ENCODE measurements around the gene SFMBT2. TPM values are rescaled to one million over a fixed set of nuclear protein-coding genes. Genes with fewer than 3 reads are reported as not detected.

Gene SFMBT2
- total RNA-seq, 1 donor from 2014 or later = 11.0 TPM

DNA sequence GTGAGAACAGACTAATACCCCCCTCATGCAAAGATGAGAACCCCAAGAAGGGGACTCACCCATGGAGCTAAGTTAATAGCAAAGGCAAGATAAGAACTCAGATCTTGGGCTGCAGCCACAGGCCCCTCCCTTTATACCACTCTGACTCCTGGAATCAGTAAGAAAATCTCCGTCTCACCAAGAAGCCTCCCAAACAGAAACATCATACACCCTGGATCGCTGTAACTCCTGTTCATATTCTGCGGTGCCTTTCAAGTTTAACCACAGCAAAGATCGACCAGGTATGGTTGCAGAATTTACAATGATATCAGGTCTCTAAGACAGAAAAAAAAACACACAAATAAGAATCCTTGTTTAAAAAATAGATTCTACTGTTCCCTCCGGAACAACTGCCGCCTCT lies 47.1 kb downstream of the SFMBT2 start:
- TF ChIP-seq, protein P1, sequence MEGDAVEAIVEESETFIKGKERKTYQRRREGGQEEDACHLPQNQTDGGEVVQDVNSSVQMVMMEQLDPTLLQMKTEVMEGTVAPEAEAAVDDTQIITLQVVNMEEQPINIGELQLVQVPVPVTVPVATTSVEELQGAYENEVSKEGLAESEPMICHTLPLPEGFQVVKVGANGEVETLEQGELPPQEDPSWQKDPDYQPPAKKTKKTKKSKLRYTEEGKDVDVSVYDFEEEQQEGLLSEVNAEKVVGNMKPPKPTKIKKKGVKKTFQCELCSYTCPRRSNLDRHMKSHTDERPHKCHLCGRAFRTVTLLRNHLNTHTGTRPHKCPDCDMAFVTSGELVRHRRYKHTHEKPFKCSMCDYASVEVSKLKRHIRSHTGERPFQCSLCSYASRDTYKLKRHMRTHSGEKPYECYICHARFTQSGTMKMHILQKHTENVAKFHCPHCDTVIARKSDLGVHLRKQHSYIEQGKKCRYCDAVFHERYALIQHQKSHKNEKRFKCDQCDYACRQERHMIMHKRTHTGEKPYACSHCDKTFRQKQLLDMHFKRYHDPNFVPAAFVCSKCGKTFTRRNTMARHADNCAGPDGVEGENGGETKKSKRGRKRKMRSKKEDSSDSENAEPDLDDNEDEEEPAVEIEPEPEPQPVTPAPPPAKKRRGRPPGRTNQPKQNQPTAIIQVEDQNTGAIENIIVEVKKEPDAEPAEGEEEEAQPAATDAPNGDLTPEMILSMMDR (IDR thresholded peaks at IDR 0.05; ENCODE audit: borderline replicate concordance) = no peak
- no peak overlapping the region for H3K27ac ChIP-seq (replicated peaks)
- H3K9me3 ChIP-seq (replicated peaks) = peaks cover 5% of the 10 kb centered on the region
- peaks cover 78% of the 10 kb centered on the region for H3K36me3 ChIP-seq
- peaks cover 25% of the 10 kb centered on the region for H3K4me1 ChIP-seq
- intact Hi-C loops (cut with micrococcal nuclease) = no loop called here
- no peaks in the 10 kb centered on the region for H3K27me3 ChIP-seq (ENCODE audit: low read depth)
- DNase-seq = no peak
- H3K4me3 ChIP-seq = no peak overlapping the region

DNA sequence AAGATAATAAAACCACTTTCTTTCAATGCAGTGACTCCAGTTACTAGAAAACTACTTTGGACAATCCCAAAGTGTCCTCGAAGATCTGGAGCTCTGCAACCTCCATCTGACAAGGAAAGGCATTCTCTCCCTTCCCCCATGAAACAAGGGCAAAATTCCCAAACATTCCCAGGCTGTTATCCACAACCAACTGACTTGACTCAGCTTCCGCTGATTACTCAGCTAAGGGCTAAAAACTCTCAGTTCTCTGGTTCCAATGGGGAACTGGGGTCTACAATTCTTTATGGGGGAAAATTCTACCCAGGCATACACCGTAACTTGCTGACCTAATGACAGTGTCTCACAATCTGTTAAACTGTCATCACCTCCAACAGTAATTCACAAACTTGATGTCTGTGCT lies 48.4 kb downstream of the SFMBT2 start:
- no peak overlapping the region for H3K27ac ChIP-seq (replicated peaks)
- H3K4me3 ChIP-seq = no peak overlapping the region
- intact Hi-C loops (cut with micrococcal nuclease) = no loop called here
- peaks cover 67% of the 10 kb centered on the region for H3K36me3 ChIP-seq
- H3K9me3 ChIP-seq (replicated peaks) = peaks cover 5% of the 10 kb centered on the region
- no peak for DNase-seq
- TF ChIP-seq, protein P1 (IDR thresholded peaks at IDR 0.05; ENCODE audit: borderline replicate concordance) = no peak
- H3K27me3 ChIP-seq (ENCODE audit: low read depth) = no peaks in the 10 kb centered on the region
- peaks cover 25% of the 10 kb centered on the region for H3K4me1 ChIP-seq

DNA sequence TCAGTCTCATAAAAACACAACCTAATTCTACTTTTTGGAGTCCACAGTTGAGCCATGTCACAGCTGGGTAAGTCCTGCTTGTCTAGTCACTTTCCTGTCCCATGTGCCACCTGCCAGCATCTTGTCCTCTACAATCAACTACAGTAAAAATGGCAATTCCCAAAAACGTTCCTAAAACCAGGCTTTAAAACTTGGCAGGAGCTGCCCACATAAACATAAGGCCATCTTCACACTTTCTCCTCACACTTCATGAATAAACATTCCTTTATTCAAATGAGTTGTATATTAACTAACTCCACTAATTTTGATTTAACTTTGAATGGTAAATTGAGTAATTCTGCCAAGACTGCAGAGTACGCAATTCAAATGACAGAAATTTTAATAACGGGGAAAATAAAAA lies 49.5 kb downstream of the SFMBT2 start:
- H3K9me3 ChIP-seq (replicated peaks) = peaks cover 5% of the 10 kb centered on the region
- TF ChIP-seq, protein P1 (IDR thresholded peaks at IDR 0.05; ENCODE audit: borderline replicate concordance) = no peak
- no peak overlapping the region for H3K4me3 ChIP-seq
- H3K4me1 ChIP-seq = peaks cover 30% of the 10 kb centered on the region
- intact Hi-C loops (cut with micrococcal nuclease) = no loop called here
- H3K36me3 ChIP-seq = peaks cover 55% of the 10 kb centered on the region
- H3K27me3 ChIP-seq (ENCODE audit: low read depth) = no peaks in the 10 kb centered on the region
- H3K27ac ChIP-seq (replicated peaks) = no peak overlapping the region
- no peak for DNase-seq

DNA sequence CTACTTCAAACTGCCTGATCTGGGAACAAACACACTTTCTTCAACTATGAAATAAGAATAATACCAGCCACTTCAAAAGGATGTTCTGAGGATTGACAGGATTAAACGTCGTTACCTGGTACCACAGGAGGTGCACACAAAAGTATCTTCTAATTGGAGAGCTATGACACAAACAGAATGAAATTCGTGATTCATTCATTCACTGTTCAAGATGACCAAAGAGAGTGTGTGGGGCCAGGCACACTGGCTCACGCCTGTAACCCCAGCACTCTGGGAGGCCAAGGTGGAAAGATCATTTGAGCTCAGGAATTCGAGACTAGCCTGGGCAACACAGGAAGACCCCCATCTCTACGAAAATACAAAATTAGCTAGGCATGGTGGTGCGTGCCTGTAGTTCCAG lies 50.9 kb downstream of the SFMBT2 start:
- no peaks in the 10 kb centered on the region for H3K27me3 ChIP-seq (ENCODE audit: low read depth)
- H3K4me1 ChIP-seq = peaks cover 28% of the 10 kb centered on the region
- intact Hi-C loops (cut with micrococcal nuclease) = no loop called here
- peaks cover 5% of the 10 kb centered on the region for H3K9me3 ChIP-seq (replicated peaks)
- H3K27ac ChIP-seq (replicated peaks) = no peak overlapping the region
- no peak for DNase-seq
- peaks cover 43% of the 10 kb centered on the region for H3K36me3 ChIP-seq
- no peak overlapping the region for H3K4me3 ChIP-seq
- TF ChIP-seq, protein P1 (IDR thresholded peaks at IDR 0.05; ENCODE audit: borderline replicate concordance) = no peak

DNA sequence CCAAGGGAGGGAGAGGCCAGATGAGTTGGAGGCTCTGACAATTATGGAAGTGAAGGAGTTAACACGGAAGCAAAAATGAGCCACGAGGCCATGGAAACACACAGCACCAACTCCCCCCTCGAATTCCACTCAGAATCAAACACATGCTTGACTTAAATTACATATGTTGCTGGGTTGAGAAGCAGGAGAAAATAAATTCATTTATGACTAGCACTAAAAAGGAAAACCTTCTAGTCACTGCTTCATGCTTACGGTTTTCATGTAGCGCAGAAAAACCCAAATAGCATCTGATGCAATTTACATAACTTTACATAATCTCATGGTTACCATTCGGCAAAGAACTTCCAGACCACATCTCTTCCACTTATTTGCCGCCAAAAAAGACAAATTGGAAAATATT lies 51.5 kb downstream of the SFMBT2 start:
- Histone ChIP-seq H3K27me3 (ENCODE audit: low read depth) (no peaks in the 10 kb centered on the region), H3K36me3 (peaks cover 37% of the 10 kb centered on the region), H3K9me3 (replicated peaks) (peaks cover 5% of the 10 kb centered on the region), H3K4me1 (peaks cover 29% of the 10 kb centered on the region), H3K27ac (replicated peaks) (no peak overlapping the region), H3K4me3 (no peak overlapping the region)
- no peak for DNase-seq
- TF ChIP-seq, protein P1 (IDR thresholded peaks at IDR 0.05; ENCODE audit: borderline replicate concordance) = no peak
- intact Hi-C loops (cut with micrococcal nuclease) = no loop called here

DNA sequence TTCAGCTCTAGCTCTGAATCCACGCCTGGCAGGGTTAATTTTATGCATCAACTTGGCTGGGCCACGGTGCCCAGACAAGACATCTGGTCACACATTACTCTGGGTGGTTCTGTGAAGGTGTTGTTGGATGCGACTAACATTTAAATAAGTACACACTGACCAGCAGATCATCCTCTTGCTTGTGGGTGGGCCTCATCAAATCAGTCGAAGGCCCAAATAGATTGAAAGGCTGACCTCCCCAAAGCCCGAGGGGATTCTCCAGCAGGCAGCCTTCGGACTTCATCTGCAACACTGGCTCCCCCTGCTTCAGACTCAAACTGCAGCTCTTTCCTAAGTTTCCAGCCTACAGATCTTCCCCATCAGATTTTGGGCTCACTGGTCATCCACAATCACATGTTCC lies 53.6 kb downstream of the SFMBT2 start:
- Histone ChIP-seq H3K4me1 (peaks cover 22% of the 10 kb centered on the region), H3K9me3 (replicated peaks) (peaks cover 5% of the 10 kb centered on the region), H3K36me3 (peaks cover 17% of the 10 kb centered on the region), H3K27me3 (ENCODE audit: low read depth) (no peaks in the 10 kb centered on the region), H3K27ac (replicated peaks) (no peak overlapping the region), H3K4me3 (no peak overlapping the region)
- intact Hi-C loops (cut with micrococcal nuclease) = no loop called here
- TF ChIP-seq, protein P1 (IDR thresholded peaks at IDR 0.05; ENCODE audit: borderline replicate concordance) = no peak
- DNase-seq = no peak

All from left ventricle myocardium inferior (tissue), 1 donor.